HepG2 (cell line): Measurements from ENCODE around the gene MRM2. TPM values are rescaled to one million over a fixed set of nuclear protein-coding genes. Genes with fewer than 3 reads are reported as not detected.

Experiments used
- CSRNP2 ChIP-seq: sonication (generic); formaldehyde crosslinking; conservative IDR thresholded peaks from 2 replicates; pipeline ENCODE4 v1.8.0; 2022; ENCODE audit warnings: low read depth, missing genetic modification reagents
- GATAD1 ChIP-seq: IDR thresholded peaks from 2 replicates; pipeline ENCODE4 v1.6.1; 2016; ENCODE audit warnings: missing genetic modification reagents, missing compliant biosample characterization
- GMEB1 ChIP-seq: sonication (generic); formaldehyde crosslinking; IDR thresholded peaks from 2 replicates; pipeline ENCODE4 v1.5.1; 2020; ENCODE audit warnings: missing genetic modification reagents, mild to moderate bottlenecking, borderline replicate concordance
- IKZF5 ChIP-seq: IDR thresholded peaks from 2 replicates; pipeline ENCODE4 v1.6.1; 2018; ENCODE audit warnings: missing genetic modification reagents, mild to moderate bottlenecking, missing compliant biosample characterization
- KMT2B ChIP-seq: IDR thresholded peaks from 2 replicates; pipeline ENCODE4 v1.6.1; 2016; ENCODE audit warnings: missing genetic modification reagents, missing compliant biosample characterization
- MAX ChIP-seq: IDR thresholded peaks from 2 replicates; pipeline ENCODE4 v1.6.1; 2012; ENCODE audit warnings: inconsistent platforms
- NONO ChIP-seq, 2 experiments: fragments of 450-650 bp in 1 of 2; sonication (generic) in 1 of 2; formaldehyde crosslinking in 1 of 2; IDR thresholded peaks in 1 of 2; conservative IDR thresholded peaks in 1 of 2; 2 replicates each; pipeline versions ENCODE4 v1.6.1 to v1.8.0; 2017 to 2022; ENCODE audit warnings: mild to moderate bottlenecking in 1 of 2, missing genetic modification reagents in 1 of 2, moderate library complexity in 1 of 2
- PAF1 ChIP-seq: IDR thresholded peaks from 2 replicates; pipeline ENCODE4 v1.6.1; 2016; ENCODE audit warnings: missing genetic modification reagents, missing compliant biosample characterization
- RAD21 ChIP-seq: fragments of 450-650 bp; formaldehyde crosslinking; IDR thresholded peaks from 2 replicates; pipeline ENCODE4 v1.5.0; 2020; ENCODE audit warnings: mild to moderate bottlenecking
- SIX1 ChIP-seq: sonication (generic); formaldehyde crosslinking; IDR thresholded peaks from 2 replicates; pipeline ENCODE4 v1.4.0; 2020; ENCODE audit warnings: missing genetic modification reagents, borderline replicate concordance
- SP5 ChIP-seq: IDR thresholded peaks from 2 replicates; pipeline ENCODE4 v1.6.1; 2016; ENCODE audit warnings: low read depth, borderline replicate concordance
- SRSF1 ChIP-seq: fragments of 200-400 bp; formaldehyde crosslinking; optimal IDR thresholded peaks from 2 replicates; pipeline ENCODE3; 2017; ENCODE audit warnings: mild to moderate bottlenecking, low read depth, low read length, moderate library complexity
- U2AF1 ChIP-seq: fragments of 200-400 bp; formaldehyde crosslinking; optimal IDR thresholded peaks from 2 replicates; pipeline ENCODE3; 2017; ENCODE audit warnings: mild to moderate bottlenecking, low read depth, low read length
- YEATS4 ChIP-seq: sonication (generic); formaldehyde crosslinking; IDR thresholded peaks from 2 replicates; pipeline ENCODE4 v1.4.0; 2020; ENCODE audit warnings: missing genetic modification reagents, borderline replicate concordance
- ZMAT3 ChIP-seq: sonication (generic); formaldehyde crosslinking; conservative IDR thresholded peaks from 2 replicates; pipeline ENCODE4 v1.7.0; 2021; ENCODE audit warnings: missing genetic modification reagents
- ZMAT5 ChIP-seq: sonication (generic); formaldehyde crosslinking; IDR thresholded peaks from 2 replicates; pipeline ENCODE4 v1.5.0; 2020; ENCODE audit warnings: mild to moderate bottlenecking, low read depth, missing genetic modification reagents, borderline replicate concordance
- ZNF160 ChIP-seq: sonication (generic); formaldehyde crosslinking; IDR thresholded peaks from 2 replicates; pipeline ENCODE4 v1.8.0; 2022; ENCODE audit warnings: mild to moderate bottlenecking, inconsistent platforms, missing genetic modification reagents
- ZNF772 ChIP-seq: sonication (generic); formaldehyde crosslinking; IDR thresholded peaks from 2 replicates; pipeline ENCODE4 v1.5.0; 2020; ENCODE audit warnings: mild to moderate bottlenecking, missing genetic modification reagents
- ZNF878 ChIP-seq: sonication (generic); formaldehyde crosslinking; IDR thresholded peaks from 2 replicates; pipeline ENCODE4 v1.8.1; 2023; ENCODE audit warnings: mild to moderate bottlenecking, missing genetic modification reagents, moderate library complexity
- polyA plus RNA-seq, 8 experiments: library from polyadenylated mRNA; depleted of rRNA in 3 of 8; stranded (reverse) in 7 of 8; unstranded in 1 of 8; fragments of >200 nt; fragmentation: Illumina TruSeq in 4 of 8; extraction: Trizol in 4 of 8; gene quantifications; 2 replicates each; pipeline versions ENCODE4 v1.2.1 to v1.2.3, GENCODE V29; 2011 to 2016; ENCODE audit warnings: low read depth in 4 of 8, missing spikeins in 1 of 8, mixed read lengths in 1 of 8; ENCODE audit not compliant: insufficient read depth in 1 of 8
- total RNA-seq, 5 experiments: library from RNA; depleted of rRNA; stranded (reverse); fragments of >200 nt; fragmentation: Illumina TruSeq; extraction: Trizol; gene quantifications; 2 replicates each; pipeline ENCODE4 v1.2.3, GENCODE V29; 2016; ENCODE audit warnings: low read depth in 1 of 5

The MRM2 gene
- total and polyA plus RNA-seq, 2 of the 13 experiments (the other 11 are each of a cell fraction or from before 2014, with no cell fraction given) = 13.2 to 34.2 TPM

- TF ChIP-seq SRSF1 (peak; percentile 98), IKZF5 (peak; percentile 55; the same call in 1 of the 2 replicates), SP5 (CRISPR knock-in tag) (peak; percentile 55; the same call in 1 of the 2 replicates), U2AF1 (no peak), GATAD1 (peak; percentile 97), YEATS4 (CRISPR knock-in tag) (peak; percentile 85; the same call in 1 of the 2 replicates), GMEB1 (CRISPR knock-in tag) (peak; percentile 85), PAF1 (CRISPR knock-in tag) (no peak), KMT2B (CRISPR knock-in tag) (peak; percentile 88), ZMAT3 (CRISPR knock-in tag) (0 out of 2 replicates have a peak, but pooled peaks have one; percentile 47), NONO (IDR thresholded peaks at IDR 0.05) (no peak), NONO (CRISPR knock-in tag; conservative IDR thresholded peaks at IDR 0.05) (peak; percentile 90), CSRNP2 (CRISPR knock-in tag) (peak; percentile 54; the same call in 1 of the 2 replicates), ZNF160 (CRISPR knock-in tag) (peak; percentile 66), SIX1 (CRISPR knock-in tag) (no peak), MAX (peak; percentile 91), ZNF772 (CRISPR knock-in tag) (no peak), ZMAT5 (no peak), RAD21 (peak; percentile 65; the same call in 1 of the 2 replicates), ZNF878 (peak; percentile 81; the same call in 1 of the 2 replicates)
These were observed at the start of gene MRM2, which contains the start of gene NUDT1 (continued) for GRCh38 chr7:2241580-2242540.
